Ovary (tissue), 3 donors: ENCODE measurements around the gene IBA57.

Source experiments
- EP300 ChIP-seq: sonication (generic); formaldehyde crosslinking; IDR thresholded peaks from one replicate; pipeline ENCODE4 v1.6.1; 2017; ENCODE audit warnings: antibody characterized with exemption
- TF ChIP-seq, protein P1 (sequence below), 3 donors: fragments of 450-650 bp in 2 of 3; fragments of 200-600 bp in 1 of 3; IDR thresholded peaks; one replicate each; pipeline versions ENCODE4 v1.5.1 to v1.8.0; 2016 to 2022; ENCODE audit warnings: antibody characterized with exemption in 3 of 3, mild to moderate bottlenecking in 1 of 3
- donor health status: DM: no; HTN: no; CAD: no.

DNA sequence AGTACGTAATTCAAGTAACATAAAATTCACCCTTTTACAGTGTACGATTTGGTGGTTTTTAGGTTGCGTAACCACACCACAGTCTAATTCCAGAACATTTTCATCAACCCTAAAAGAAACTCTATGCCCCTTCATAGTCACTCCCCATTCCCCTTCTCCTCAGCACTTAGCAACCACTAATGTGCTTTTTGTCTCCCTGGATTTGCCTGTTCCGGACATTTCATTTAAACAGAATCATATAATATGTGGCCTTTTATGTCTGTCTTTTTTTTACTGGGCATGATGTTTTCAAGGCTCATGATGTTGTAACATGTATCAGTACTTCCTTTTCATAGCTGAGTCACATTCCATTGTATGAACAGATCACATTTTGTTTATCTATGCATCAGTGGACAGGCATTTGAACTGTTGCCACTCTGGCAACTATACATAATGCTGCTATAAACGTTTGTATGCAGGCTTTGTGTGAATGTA is 63.0 kb downstream of the IBA57 start:
- TF ChIP-seq, protein P1, sequence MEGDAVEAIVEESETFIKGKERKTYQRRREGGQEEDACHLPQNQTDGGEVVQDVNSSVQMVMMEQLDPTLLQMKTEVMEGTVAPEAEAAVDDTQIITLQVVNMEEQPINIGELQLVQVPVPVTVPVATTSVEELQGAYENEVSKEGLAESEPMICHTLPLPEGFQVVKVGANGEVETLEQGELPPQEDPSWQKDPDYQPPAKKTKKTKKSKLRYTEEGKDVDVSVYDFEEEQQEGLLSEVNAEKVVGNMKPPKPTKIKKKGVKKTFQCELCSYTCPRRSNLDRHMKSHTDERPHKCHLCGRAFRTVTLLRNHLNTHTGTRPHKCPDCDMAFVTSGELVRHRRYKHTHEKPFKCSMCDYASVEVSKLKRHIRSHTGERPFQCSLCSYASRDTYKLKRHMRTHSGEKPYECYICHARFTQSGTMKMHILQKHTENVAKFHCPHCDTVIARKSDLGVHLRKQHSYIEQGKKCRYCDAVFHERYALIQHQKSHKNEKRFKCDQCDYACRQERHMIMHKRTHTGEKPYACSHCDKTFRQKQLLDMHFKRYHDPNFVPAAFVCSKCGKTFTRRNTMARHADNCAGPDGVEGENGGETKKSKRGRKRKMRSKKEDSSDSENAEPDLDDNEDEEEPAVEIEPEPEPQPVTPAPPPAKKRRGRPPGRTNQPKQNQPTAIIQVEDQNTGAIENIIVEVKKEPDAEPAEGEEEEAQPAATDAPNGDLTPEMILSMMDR (IDR thresholded peaks at IDR 0.05): no peak
- TF ChIP-seq EP300: no peak
